ENCODE data around the gene SLC9A8. TPM values are rescaled to one million over a fixed set of nuclear protein-coding genes. Genes with fewer than 3 reads are reported as not detected.

SLC9A8 gene
- total and polyA plus RNA-seq, 9 of the 15 experiments (the other 6 are each of a cell fraction or from before 2014, with no cell fraction given) = 0.56 to 9.7 (median 5.0) TPM

DNA sequence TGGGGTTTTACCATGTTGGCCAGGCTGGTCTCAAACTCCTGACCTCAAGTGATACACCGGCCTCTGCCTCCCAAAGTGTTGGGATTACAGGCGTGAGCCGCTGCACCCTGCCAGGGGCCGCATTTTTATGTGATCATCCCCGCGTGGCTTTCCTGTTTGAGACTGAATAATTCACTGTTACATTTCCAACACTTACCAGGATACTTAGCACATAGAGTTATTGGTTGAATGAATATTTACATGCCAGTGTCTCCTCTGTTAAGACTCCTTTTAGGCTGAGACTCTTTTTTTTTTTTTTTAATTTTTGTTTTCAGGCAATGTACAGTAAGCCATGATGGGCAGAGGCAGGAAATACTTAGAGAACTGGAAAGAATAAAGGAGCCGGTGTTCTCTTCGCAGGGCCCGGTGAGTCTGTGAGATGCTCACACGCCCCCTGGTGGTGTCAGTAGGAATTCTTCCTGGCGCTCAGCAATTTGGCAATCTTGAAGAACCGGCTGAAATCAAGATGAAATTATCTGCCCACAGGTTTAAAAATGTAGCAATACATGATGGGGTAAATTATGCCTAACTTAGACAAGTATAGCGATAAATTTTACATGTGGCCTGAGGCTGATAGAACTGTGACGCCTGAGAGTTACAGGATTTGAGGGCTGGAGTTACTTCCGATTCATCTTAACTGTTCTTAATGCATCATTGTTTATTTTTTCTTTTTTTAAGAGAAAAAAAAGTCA lies 115.9 kb downstream of the SLC9A8 start (continued):
- TF ChIP-seq, protein P1, sequence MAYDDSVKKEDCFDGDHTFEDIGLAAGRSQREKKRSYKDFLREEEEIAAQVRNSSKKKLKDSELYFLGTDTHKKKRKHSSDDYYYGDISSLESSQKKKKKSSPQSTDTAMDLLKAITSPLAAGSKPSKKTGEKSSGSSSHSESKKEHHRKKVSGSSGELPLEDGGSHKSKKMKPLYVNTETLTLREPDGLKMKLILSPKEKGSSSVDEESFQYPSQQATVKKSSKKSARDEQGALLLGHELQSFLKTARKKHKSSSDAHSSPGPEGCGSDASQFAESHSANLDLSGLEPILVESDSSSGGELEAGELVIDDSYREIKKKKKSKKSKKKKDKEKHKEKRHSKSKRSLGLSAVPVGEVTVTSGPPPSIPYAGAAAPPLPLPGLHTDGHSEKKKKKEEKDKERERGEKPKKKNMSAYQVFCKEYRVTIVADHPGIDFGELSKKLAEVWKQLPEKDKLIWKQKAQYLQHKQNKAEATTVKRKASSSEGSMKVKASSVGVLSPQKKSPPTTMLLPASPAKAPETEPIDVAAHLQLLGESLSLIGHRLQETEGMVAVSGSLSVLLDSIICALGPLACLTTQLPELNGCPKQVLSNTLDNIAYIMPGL (CRISPR knock-in tag; IDR thresholded peaks at IDR 0.05) = no peak
- no peak for TF ChIP-seq ZNF780A (CRISPR knock-in tag; IDR thresholded peaks at IDR 0.05)
- peak; percentile 35; the same call in 1 of the 2 replicates for TF ChIP-seq L3MBTL2 (IDR thresholded peaks at IDR 0.05)
- no peak for TF ChIP-seq BCL6 (CRISPR knock-in tag; IDR thresholded peaks at IDR 0.05)
- TF ChIP-seq ZNF668 (CRISPR knock-in tag; IDR thresholded peaks at IDR 0.05) = no peak
- no peak for TF ChIP-seq CCAR2 (IDR thresholded peaks at IDR 0.05; ENCODE audit: low read depth, low read length)
- TF ChIP-seq, protein P2, sequence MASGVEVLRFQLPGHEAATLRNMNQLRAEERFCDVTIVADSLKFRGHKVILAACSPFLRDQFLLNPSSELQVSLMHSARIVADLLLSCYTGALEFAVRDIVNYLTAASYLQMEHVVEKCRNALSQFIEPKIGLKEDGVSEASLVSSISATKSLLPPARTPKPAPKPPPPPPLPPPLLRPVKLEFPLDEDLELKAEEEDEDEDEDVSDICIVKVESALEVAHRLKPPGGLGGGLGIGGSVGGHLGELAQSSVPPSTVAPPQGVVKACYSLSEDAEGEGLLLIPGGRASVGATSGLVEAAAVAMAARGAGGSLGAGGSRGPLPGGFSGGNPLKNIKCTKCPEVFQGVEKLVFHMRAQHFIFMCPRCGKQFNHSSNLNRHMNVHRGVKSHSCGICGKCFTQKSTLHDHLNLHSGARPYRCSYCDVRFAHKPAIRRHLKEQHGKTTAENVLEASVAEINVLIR (CRISPR knock-in tag; IDR thresholded peaks at IDR 0.05) = no peak
- TF ChIP-seq, protein P3, sequence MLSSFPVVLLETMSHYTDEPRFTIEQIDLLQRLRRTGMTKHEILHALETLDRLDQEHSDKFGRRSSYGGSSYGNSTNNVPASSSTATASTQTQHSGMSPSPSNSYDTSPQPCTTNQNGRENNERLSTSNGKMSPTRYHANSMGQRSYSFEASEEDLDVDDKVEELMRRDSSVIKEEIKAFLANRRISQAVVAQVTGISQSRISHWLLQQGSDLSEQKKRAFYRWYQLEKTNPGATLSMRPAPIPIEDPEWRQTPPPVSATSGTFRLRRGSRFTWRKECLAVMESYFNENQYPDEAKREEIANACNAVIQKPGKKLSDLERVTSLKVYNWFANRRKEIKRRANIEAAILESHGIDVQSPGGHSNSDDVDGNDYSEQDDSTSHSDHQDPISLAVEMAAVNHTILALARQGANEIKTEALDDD (IDR thresholded peaks at IDR 0.05) = peak; percentile 50; the same call in 1 of the 2 replicates
- 0 out of 3 replicates have a peak, but pooled peaks of 1 of the 2 experiments have one; percentile 12 for TF ChIP-seq CBX3 (IDR thresholded peaks at IDR 0.05; ENCODE audit: borderline replicate concordance in 1 of 2, low read length in 2 of 2)
- TF ChIP-seq ZFPM2 (CRISPR knock-in tag; IDR thresholded peaks at IDR 0.05) = no peak
- TF ChIP-seq ZNF263 (CRISPR knock-in tag; IDR thresholded peaks at IDR 0.05; ENCODE audit: borderline replicate concordance) = no peak
- no peak for TF ChIP-seq KLF13 (tag; IDR thresholded peaks at IDR 0.05; ENCODE audit: borderline replicate concordance, low read depth)
- peak in 1 of 2 experiments; percentile 49; a peak in 1 of 4 replicates for TF ChIP-seq KDM1A (IDR thresholded peaks at IDR 0.05)
- 0 out of 4 replicates have a peak, but pooled peaks of 1 of the 2 experiments have one; percentile 30 for TF ChIP-seq TEAD1 (CRISPR knock-in tag; IDR thresholded peaks at IDR 0.05)
- TF ChIP-seq, protein P4, sequence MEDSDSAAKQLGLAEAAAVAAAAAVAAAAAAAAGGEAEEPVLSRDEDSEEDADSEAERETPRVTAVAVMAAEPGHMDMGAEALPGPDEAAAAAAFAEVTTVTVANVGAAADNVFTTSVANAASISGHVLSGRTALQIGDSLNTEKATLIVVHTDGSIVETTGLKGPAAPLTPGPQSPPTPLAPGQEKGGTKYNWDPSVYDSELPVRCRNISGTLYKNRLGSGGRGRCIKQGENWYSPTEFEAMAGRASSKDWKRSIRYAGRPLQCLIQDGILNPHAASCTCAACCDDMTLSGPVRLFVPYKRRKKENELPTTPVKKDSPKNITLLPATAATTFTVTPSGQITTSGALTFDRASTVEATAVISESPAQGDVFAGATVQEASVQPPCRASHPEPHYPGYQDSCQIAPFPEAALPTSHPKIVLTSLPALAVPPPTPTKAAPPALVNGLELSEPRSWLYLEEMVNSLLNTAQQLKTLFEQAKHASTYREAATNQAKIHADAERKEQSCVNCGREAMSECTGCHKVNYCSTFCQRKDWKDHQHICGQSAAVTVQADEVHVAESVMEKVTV (CRISPR knock-in tag; IDR thresholded peaks at IDR 0.05) = peak; percentile 51; the same call in 1 of the 2 replicates

Measured in K562 (cell line).